Measurements from ENCODE around the gene IFNL2. TPM values are rescaled to one million over a fixed set of nuclear protein-coding genes. Genes with fewer than 3 reads are reported as not detected.

IFNL2 gene
- polyA plus RNA-seq, 1 donor from 2014 or later, result not detected

DNA sequence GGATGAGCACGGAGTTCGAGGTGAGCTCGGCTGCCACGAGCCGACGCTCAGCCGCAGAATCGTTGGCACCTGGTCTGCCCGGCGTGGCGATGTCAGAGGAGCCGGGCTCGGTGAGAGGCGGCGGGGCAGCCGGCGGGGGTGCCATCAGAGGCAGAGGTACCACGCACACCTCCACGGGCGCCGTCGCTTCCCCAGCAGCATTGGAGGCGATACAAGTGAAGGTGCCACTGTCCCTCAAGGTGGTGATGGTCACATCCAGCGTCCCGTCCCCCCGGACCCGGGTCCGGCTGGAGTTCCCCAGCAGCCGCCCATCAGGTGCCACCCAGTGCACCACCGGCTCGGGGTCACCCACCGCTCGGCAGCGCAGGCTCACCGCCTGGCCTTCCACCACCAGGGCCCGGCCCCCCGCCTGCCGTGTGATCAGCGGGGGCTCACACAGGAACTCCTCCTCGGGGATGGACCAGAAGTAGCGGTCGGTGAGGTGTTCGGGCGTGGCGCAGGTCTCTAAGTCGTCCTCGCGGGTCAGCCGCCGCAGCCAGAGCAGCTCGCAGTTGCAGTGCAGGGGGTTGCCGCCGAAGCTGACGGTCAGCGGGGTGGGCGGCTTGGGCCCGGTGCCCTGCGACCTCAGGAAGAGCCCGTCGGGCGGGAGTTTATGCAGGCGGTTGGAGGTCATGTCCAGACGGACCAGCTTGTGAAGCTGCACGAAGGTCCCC, 46.0 kb downstream of the IFNL2 start:
- Histone ChIP-seq H3K4me2 (ENCODE audit: low read length) (no peak overlapping the region), H3F3A (ENCODE audit: insufficient read depth, low read length, poor library complexity, severe bottlenecking) (no peaks in the 10 kb centered on the region), H3K79me2 (replicated peaks; ENCODE audit: insufficient read depth, low read length) (no peaks in the 10 kb centered on the region), H3K9me3 (ENCODE audit: low read length) (no peaks in the 10 kb centered on the region), H4K20me1 (ENCODE audit: insufficient read depth) (no peaks in the 10 kb centered on the region), H3K9ac (ENCODE audit: low read length) (no peak overlapping the region), H3K4me3 (ENCODE audit: low read length) (no peak overlapping the region), H3K36me3 (ENCODE audit: insufficient read depth, low read length) (no peaks in the 10 kb centered on the region), H2AFZ (ENCODE audit: low read depth, low read length) (no peak overlapping the region), H3K27ac (ENCODE audit: low read length) (no peak overlapping the region), H3K27me3 (ENCODE audit: insufficient read depth, low read depth, low read length) (no peaks in the 10 kb centered on the region), H3K9me2 (ENCODE audit: insufficient read depth, low read length) (no peaks in the 10 kb centered on the region)
- TF ChIP-seq TAF1 (IDR thresholded peaks at IDR 0.05; ENCODE audit: low read depth), result no peak
- no peak for TF ChIP-seq CTCF (IDR thresholded peaks at IDR 0.05; ENCODE audit: poor library complexity, severe bottlenecking)
- TF ChIP-seq SMC3 (conservative IDR thresholded peaks at IDR 0.05; ENCODE audit: poor library complexity), result no peak
- TF ChIP-seq, protein P1, sequence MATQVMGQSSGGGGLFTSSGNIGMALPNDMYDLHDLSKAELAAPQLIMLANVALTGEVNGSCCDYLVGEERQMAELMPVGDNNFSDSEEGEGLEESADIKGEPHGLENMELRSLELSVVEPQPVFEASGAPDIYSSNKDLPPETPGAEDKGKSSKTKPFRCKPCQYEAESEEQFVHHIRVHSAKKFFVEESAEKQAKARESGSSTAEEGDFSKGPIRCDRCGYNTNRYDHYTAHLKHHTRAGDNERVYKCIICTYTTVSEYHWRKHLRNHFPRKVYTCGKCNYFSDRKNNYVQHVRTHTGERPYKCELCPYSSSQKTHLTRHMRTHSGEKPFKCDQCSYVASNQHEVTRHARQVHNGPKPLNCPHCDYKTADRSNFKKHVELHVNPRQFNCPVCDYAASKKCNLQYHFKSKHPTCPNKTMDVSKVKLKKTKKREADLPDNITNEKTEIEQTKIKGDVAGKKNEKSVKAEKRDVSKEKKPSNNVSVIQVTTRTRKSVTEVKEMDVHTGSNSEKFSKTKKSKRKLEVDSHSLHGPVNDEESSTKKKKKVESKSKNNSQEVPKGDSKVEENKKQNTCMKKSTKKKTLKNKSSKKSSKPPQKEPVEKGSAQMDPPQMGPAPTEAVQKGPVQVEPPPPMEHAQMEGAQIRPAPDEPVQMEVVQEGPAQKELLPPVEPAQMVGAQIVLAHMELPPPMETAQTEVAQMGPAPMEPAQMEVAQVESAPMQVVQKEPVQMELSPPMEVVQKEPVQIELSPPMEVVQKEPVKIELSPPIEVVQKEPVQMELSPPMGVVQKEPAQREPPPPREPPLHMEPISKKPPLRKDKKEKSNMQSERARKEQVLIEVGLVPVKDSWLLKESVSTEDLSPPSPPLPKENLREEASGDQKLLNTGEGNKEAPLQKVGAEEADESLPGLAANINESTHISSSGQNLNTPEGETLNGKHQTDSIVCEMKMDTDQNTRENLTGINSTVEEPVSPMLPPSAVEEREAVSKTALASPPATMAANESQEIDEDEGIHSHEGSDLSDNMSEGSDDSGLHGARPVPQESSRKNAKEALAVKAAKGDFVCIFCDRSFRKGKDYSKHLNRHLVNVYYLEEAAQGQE (IDR thresholded peaks at IDR 0.05; ENCODE audit: borderline replicate concordance), result no peak
- TF ChIP-seq MXI1 (conservative IDR thresholded peaks at IDR 0.05; ENCODE audit: poor library complexity, severe bottlenecking), result no peak
- no peak for TF ChIP-seq RAD21 (conservative IDR thresholded peaks at IDR 0.05)

DNA sequence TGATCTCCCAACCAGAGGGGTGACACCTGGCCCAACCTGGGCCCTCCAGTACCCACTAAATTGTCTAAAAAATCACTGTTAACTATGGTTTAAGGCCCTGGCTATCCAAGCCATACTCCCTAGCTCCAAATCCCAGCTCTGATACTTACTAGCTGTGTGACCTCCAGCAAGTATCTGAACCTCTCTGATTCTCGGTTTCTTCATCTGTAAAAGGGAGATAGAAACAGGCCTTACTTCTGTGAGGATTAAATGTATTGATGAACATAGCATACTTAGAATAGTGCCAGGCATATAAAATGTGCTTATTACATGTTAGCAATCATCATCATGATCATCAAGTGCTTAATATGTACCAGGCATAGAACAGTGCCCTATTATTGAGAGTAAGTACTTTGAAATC, 47.7 kb downstream of the IFNL2 start:
- H3K9ac ChIP-seq (ENCODE audit: low read length), result no peak overlapping the region
- H3K27me3 ChIP-seq (ENCODE audit: insufficient read depth, low read depth, low read length), result no peaks in the 10 kb centered on the region
- TF ChIP-seq POLR2AphosphoS5 (IDR thresholded peaks at IDR 0.05) (no peak), EP300 (conservative IDR thresholded peaks at IDR 0.05; ENCODE audit: poor library complexity, severe bottlenecking) (no peak), TAF1 (IDR thresholded peaks at IDR 0.05; ENCODE audit: low read depth) (no peak), CTCF (IDR thresholded peaks at IDR 0.05; ENCODE audit: poor library complexity, severe bottlenecking) (no peak), SMC3 (conservative IDR thresholded peaks at IDR 0.05; ENCODE audit: poor library complexity) (no peak), MXI1 (conservative IDR thresholded peaks at IDR 0.05; ENCODE audit: poor library complexity, severe bottlenecking) (no peak), EZH2 (IDR thresholded peaks at IDR 0.05; ENCODE audit: borderline replicate concordance, insufficient read depth, low read length, poor library complexity, severe bottlenecking) (no peak), RAD21 (conservative IDR thresholded peaks at IDR 0.05) (no peak)
- TF ChIP-seq, protein P1 (IDR thresholded peaks at IDR 0.05; ENCODE audit: borderline replicate concordance), result no peak
- H4K20me1 ChIP-seq (ENCODE audit: insufficient read depth), result no peaks in the 10 kb centered on the region
- no peaks in the 10 kb centered on the region for H3K79me2 ChIP-seq (replicated peaks; ENCODE audit: insufficient read depth, low read length)
- H3K4me2 ChIP-seq (ENCODE audit: low read length), result no peak overlapping the region
- no peaks in the 10 kb centered on the region for H3K9me2 ChIP-seq (ENCODE audit: insufficient read depth, low read length)
- no peaks in the 10 kb centered on the region for H3K9me3 ChIP-seq (ENCODE audit: low read length)
- no peak overlapping the region for H3K4me3 ChIP-seq (ENCODE audit: low read length)
- H2AFZ ChIP-seq (ENCODE audit: low read depth, low read length), result no peak overlapping the region
- no peaks in the 10 kb centered on the region for H3F3A ChIP-seq (ENCODE audit: insufficient read depth, low read length, poor library complexity, severe bottlenecking)
- no peaks in the 10 kb centered on the region for H3K36me3 ChIP-seq (ENCODE audit: insufficient read depth, low read length)
- H3K27ac ChIP-seq (ENCODE audit: low read length), result no peak overlapping the region

Measured in neural cell (in vitro differentiated cells).